Panc1 (cell line): ENCODE results near the gene ZDHHC11B. TPM values are rescaled to one million over a fixed set of nuclear protein-coding genes. Genes with fewer than 3 reads are reported as not detected.

Source experiments
- ATAC-seq: fragments of 200-7000 bp; cut with Tn5 transposase; 2 replicates; pipeline ENCODE4 v1.9.1; 2020; ENCODE audit warnings: mild to moderate bottlenecking, moderate library complexity
- BruUV-seq: library from RNA; stranded (reverse); fragments of 400-500 nt; replicated peaks from 2 replicates; lab custom pipeline; 2021; lab: Mats Ljungman, UMichigan
- CTCF ChIA-PET: fragments of 300-600 bp; sonication (Branson Sonifier 250); formaldehyde crosslinking; loops from one replicate; lab custom pipeline; 2022; ENCODE audit warnings: antibody characterized with exemption; lab: Charles Lee
- POLR2A ChIA-PET: fragments of 300-600 bp; sonication (Branson Sonifier 250); formaldehyde crosslinking; loops from one replicate; lab custom pipeline; 2022; ENCODE audit warnings: antibody characterized with exemption; lab: Charles Lee
- DNase-seq: peaks from one replicate; pipeline ENCODE4 v3.0.0-alpha.2; 2010; ENCODE audit warnings: low read depth, low spot score
- H3K27ac ChIP-seq: 2 replicates; pipeline ENCODE4 v1.5.1; 2011; ENCODE audit warnings: mild to moderate bottlenecking, low read length, inconsistent platforms
- H3K27me3 ChIP-seq: fragments of 200-500 bp; sonication (Bioruptor generic); 2 replicates; pipeline ENCODE4 v1.6.0; 2014; ENCODE audit warnings: low read length, inconsistent platforms; ENCODE audit not compliant: control insufficient read depth, insufficient read depth
- H3K36me3 ChIP-seq: fragments of 200-500 bp; sonication (Bioruptor generic); 2 replicates; pipeline ENCODE4 v1.5.1; 2014; ENCODE audit warnings: inconsistent platforms, mild to moderate bottlenecking, low read length, moderate library complexity; ENCODE audit not compliant: control insufficient read depth, insufficient read depth
- H3K4me1 ChIP-seq: 2 replicates; pipeline ENCODE4 v1.5.1; 2011; ENCODE audit warnings: inconsistent platforms, mild to moderate bottlenecking, low read length, moderate library complexity; ENCODE audit not compliant: control insufficient read depth, insufficient read depth
- H3K4me3 ChIP-seq, 2 experiments: 2 replicates each; pipeline ENCODE4 v1.5.1; 2011 to 2012; ENCODE audit warnings: low read depth in 2 of 2, low read length in 2 of 2, mild to moderate bottlenecking in 2 of 2, inconsistent platforms in 1 of 2, moderate library complexity in 1 of 2
- H3K9me3 ChIP-seq: fragments of 200-500 bp; sonication (Bioruptor generic); 2 replicates; pipeline ENCODE4 v1.5.1; 2014; ENCODE audit warnings: low read depth, mild to moderate bottlenecking, inconsistent platforms, low read length, moderate library complexity; ENCODE audit not compliant: control insufficient read depth, insufficient read depth
- POLR2AphosphoS5 ChIP-seq: IDR thresholded peaks from 2 replicates; pipeline ENCODE4 v1.6.1; 2012; ENCODE audit warnings: mild to moderate bottlenecking, low read depth, low read length, moderate library complexity
- SIN3A ChIP-seq: IDR thresholded peaks from 2 replicates; pipeline ENCODE4 v1.6.1; 2012; ENCODE audit warnings: low read depth, mild to moderate bottlenecking, low read length, moderate library complexity, borderline replicate concordance; ENCODE audit not compliant: insufficient read depth
- TCF7L2 ChIP-seq: IDR thresholded peaks from 2 replicates; pipeline ENCODE4 v1.6.1; 2011; ENCODE audit warnings: mild to moderate bottlenecking, low read depth, low read length, inconsistent platforms
- in situ Hi-C: cut with HindIII; loops from 2 replicates; pipeline ENCODE4 v1.10.0; 2016; ENCODE audit warnings: low sequenced_read_pairs, low pct_unique_long_range_greater_than_20kb
- intact Hi-C: fragments of 100-400 bp; cut with micrococcal nuclease; formaldehyde crosslinking; loops from one replicate; pipeline ENCODE4 v1.10.0; 2022; ENCODE audit not compliant: unreplicated experiment
- total RNA-seq: library from RNA; stranded (reverse); gene quantifications from one replicate; pipeline ENCODE4 v1.2.1, GENCODE V29; 2021; ENCODE audit not compliant: unreplicated experiment
- TF ChIP-seq, protein P1 (sequence below): fragments of 450-650 bp; IDR thresholded peaks from 2 replicates; pipeline ENCODE4 v1.5.1; 2017; ENCODE audit warnings: mild to moderate bottlenecking
- TF ChIP-seq, protein P2 (sequence below), 2 experiments: IDR thresholded peaks; 2 replicates each; pipeline ENCODE4 v1.6.1; 2011 to 2012; ENCODE audit warnings: low read depth in 2 of 2, control low read depth in 1 of 2, low read length in 1 of 2, mild to moderate bottlenecking in 1 of 2, moderate library complexity in 1 of 2; ENCODE audit not compliant: insufficient read depth in 1 of 2

The ZDHHC11B gene
- total RNA-seq, 1 experiment from 2014 or later, result 1.4 TPM

DNA sequence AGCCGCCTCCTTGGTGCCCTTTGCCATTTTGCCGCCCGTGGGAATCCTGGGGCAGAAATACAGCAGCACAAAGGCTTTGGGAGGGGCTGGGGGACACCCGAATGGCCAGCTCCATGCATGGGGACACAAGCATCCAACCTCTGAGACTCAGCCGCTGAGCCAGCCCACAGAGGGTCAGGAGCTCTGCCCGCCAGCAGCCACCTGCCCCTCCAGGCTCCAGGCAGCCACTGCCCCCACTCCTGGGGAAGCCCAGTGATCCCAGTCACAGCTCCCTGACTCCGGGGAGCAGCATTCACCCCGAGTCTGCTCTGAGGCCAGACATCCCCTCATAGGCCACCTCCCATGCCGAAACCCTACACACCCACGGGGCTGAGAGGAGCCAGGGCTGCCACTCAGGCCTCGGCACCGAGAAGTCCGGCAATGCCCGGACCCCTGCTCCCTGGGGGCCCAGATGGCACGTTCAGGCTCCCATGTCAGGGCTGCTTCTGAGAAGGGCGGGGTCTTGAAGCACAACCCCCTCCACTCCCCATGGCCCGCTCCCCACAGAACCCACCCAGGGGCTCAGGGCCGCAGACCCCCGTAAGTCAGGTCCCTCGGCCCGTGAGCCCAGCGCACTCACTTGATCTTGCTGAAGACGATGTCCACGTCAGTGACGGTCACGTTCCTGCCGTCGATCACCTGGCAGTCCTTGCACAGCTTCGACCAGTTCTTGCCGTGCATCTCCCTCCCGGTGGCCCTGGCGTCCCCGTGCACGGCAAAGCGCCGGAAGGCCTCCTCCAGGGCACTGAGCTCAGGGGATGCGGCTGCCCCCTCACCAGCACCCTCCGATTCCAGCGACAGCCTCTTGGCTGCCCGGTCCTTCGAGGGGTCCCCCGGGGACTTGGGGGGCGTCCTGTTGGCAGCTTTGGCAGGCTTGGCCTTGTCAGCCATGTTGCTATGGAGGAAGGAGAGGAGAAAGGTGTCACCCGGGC lies 107.1 kb downstream of the ZDHHC11B start:
- ChIA-PET POLR2A (no interaction called here), CTCF (no interaction called here)
- TF ChIP-seq POLR2AphosphoS5 (0 out of 2 replicates have a peak, but pooled peaks have one; percentile 8), SIN3A (no peak)
- in situ Hi-C loops (no loop called here), intact Hi-C loops (no loop called here)
- no peak overlapping the region for H3K27ac ChIP-seq
- ATAC-seq (no peak), DNase-seq (no peak)
- H3K36me3 ChIP-seq, result no peaks in the 10 kb centered on the region
- no peak overlapping the region for H3K4me3 ChIP-seq
- H3K9me3 ChIP-seq, result no peaks in the 10 kb centered on the region
- H3K27me3 ChIP-seq, result no peaks in the 10 kb centered on the region
- peaks cover 17% of the 10 kb centered on the region for H3K4me1 ChIP-seq
- no TSS peak for BruUV-seq

DNA sequence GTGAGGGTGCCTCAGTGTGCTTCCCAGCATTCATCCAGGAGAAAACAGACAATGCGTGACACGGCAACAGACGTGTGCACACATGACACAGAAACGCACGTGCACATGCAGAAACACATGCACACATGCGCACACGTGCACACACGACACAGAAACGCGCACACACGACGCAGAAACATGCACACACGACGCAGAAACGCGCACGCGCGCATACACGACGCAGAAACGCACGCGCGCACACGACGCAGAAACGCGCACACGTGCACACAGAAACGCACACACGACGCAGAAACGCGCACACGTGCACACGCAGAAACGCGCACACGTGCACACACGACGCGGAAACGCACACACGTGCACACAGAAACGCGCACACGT lies 107.8 kb downstream of the ZDHHC11B start:
- Histone ChIP-seq H3K9me3 (no peaks in the 10 kb centered on the region), H3K27ac (no peak overlapping the region), H3K36me3 (no peaks in the 10 kb centered on the region), H3K27me3 (no peaks in the 10 kb centered on the region), H3K4me1 (peaks cover 24% of the 10 kb centered on the region), H3K4me3 (no peak overlapping the region)
- no peak for ATAC-seq
- ChIA-PET CTCF (no interaction called here), POLR2A (no interaction called here)
- DNase-seq, result no peak
- no TSS peak for BruUV-seq
- TF ChIP-seq POLR2AphosphoS5, result 0 out of 2 replicates have a peak, but pooled peaks have one; percentile 26
- no peak for TF ChIP-seq TCF7L2
- in situ Hi-C loops, result no loop called here
- intact Hi-C loops, result no loop called here

DNA sequence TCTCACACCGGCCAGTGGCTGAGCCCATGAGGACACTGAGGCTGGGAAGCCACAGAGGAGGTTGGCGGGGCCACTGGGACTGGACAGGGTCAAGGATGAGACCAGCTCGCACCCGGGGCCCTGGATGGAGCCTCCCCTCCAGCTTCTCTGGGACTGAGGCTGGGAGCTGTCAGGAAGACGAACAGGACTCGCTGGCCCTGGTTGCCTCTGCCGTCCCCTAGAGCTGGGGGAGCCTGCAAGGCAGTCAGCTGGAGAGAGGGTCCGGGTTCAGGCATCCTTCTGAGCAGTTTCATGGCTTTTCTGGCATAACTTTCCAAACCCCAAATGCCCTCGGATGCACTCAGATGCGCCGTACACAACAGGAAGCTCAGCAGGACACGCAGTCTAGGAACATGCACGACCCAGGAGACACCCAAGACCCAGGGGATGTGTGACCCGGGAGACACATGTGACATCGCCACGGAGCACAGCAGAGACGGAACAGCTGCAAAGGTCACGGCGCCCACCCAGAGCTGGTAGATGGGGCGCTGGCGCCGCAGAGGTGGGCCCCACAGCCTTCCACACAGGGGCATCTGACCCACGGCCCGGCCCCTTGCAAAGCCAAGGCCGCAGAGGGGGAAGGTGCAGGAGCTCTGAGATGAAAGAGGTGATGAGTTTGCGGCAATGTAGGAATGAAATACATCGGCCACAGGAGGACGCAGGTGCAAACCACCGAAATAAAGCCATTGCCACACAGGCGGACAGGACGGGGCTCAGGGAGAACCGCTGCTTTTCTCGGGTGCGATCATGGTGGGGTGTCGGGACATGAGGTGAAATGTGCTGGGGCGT lies 108.4 kb downstream of the ZDHHC11B start:
- H3K9me3 ChIP-seq, result no peaks in the 10 kb centered on the region
- DNase-seq, result no peak
- no peaks in the 10 kb centered on the region for H3K36me3 ChIP-seq
- no peaks in the 10 kb centered on the region for H3K27me3 ChIP-seq
- no peak overlapping the region for H3K4me3 ChIP-seq
- peaks cover 30% of the 10 kb centered on the region for H3K4me1 ChIP-seq
- TF ChIP-seq, protein P1, sequence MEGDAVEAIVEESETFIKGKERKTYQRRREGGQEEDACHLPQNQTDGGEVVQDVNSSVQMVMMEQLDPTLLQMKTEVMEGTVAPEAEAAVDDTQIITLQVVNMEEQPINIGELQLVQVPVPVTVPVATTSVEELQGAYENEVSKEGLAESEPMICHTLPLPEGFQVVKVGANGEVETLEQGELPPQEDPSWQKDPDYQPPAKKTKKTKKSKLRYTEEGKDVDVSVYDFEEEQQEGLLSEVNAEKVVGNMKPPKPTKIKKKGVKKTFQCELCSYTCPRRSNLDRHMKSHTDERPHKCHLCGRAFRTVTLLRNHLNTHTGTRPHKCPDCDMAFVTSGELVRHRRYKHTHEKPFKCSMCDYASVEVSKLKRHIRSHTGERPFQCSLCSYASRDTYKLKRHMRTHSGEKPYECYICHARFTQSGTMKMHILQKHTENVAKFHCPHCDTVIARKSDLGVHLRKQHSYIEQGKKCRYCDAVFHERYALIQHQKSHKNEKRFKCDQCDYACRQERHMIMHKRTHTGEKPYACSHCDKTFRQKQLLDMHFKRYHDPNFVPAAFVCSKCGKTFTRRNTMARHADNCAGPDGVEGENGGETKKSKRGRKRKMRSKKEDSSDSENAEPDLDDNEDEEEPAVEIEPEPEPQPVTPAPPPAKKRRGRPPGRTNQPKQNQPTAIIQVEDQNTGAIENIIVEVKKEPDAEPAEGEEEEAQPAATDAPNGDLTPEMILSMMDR, result no peak
- TF ChIP-seq POLR2AphosphoS5 (no peak), TCF7L2 (no peak), SIN3A (no peak)
- TF ChIP-seq, protein P2, sequence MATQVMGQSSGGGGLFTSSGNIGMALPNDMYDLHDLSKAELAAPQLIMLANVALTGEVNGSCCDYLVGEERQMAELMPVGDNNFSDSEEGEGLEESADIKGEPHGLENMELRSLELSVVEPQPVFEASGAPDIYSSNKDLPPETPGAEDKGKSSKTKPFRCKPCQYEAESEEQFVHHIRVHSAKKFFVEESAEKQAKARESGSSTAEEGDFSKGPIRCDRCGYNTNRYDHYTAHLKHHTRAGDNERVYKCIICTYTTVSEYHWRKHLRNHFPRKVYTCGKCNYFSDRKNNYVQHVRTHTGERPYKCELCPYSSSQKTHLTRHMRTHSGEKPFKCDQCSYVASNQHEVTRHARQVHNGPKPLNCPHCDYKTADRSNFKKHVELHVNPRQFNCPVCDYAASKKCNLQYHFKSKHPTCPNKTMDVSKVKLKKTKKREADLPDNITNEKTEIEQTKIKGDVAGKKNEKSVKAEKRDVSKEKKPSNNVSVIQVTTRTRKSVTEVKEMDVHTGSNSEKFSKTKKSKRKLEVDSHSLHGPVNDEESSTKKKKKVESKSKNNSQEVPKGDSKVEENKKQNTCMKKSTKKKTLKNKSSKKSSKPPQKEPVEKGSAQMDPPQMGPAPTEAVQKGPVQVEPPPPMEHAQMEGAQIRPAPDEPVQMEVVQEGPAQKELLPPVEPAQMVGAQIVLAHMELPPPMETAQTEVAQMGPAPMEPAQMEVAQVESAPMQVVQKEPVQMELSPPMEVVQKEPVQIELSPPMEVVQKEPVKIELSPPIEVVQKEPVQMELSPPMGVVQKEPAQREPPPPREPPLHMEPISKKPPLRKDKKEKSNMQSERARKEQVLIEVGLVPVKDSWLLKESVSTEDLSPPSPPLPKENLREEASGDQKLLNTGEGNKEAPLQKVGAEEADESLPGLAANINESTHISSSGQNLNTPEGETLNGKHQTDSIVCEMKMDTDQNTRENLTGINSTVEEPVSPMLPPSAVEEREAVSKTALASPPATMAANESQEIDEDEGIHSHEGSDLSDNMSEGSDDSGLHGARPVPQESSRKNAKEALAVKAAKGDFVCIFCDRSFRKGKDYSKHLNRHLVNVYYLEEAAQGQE (IDR thresholded peaks at IDR 0.05; ENCODE audit: insufficient read depth in 1 of 2, low read depth in 2 of 2, low read length in 1 of 2), result no peak
- POLR2A ChIA-PET, result no interaction called here
- H3K27ac ChIP-seq, result no peak overlapping the region
- no peak for ATAC-seq
- in situ Hi-C loops, result no loop called here
- CTCF ChIA-PET, result no interaction called here
- no TSS peak for BruUV-seq
- intact Hi-C loops, result no loop called here
